ENCODE results near the gene SFI1.

DNA sequence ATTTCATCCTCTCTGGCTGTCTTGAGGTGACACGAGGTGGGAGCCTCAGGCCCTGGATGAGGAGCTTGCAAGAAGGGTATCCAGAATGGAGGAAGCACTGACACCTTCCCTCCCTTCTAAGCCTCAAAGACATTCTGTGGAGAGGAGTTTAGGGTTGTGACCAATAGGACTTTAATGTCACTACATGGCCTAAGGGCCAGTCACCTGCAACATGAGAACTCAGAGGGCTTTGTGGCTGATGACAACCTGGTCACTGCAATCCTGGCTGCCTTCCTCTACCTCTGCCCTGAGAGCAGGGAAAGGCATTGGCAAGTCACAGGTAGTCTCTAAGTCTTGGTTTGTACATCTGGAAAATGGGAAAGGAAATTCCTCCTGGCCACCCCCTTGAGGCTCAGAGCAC is 132.0 kb downstream of the SFI1 start:
- TF ChIP-seq JUND (IDR thresholded peaks at IDR 0.05; ENCODE audit: low read length) (no peak), TEAD4 (IDR thresholded peaks at IDR 0.05; ENCODE audit: low read depth, low read length) (no peak), NRF1 (IDR thresholded peaks at IDR 0.05; ENCODE audit: low read depth, low read length) (no peak), RAD21 (IDR thresholded peaks at IDR 0.05 in 1 of 2, conservative IDR thresholded peaks at IDR 0.05 in 1 of 2; ENCODE audit: low read depth in 2 of 2, low read length in 2 of 2) (no peak)
- TF ChIP-seq, protein P1, sequence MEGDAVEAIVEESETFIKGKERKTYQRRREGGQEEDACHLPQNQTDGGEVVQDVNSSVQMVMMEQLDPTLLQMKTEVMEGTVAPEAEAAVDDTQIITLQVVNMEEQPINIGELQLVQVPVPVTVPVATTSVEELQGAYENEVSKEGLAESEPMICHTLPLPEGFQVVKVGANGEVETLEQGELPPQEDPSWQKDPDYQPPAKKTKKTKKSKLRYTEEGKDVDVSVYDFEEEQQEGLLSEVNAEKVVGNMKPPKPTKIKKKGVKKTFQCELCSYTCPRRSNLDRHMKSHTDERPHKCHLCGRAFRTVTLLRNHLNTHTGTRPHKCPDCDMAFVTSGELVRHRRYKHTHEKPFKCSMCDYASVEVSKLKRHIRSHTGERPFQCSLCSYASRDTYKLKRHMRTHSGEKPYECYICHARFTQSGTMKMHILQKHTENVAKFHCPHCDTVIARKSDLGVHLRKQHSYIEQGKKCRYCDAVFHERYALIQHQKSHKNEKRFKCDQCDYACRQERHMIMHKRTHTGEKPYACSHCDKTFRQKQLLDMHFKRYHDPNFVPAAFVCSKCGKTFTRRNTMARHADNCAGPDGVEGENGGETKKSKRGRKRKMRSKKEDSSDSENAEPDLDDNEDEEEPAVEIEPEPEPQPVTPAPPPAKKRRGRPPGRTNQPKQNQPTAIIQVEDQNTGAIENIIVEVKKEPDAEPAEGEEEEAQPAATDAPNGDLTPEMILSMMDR (IDR thresholded peaks at IDR 0.05; ENCODE audit: control extremely low read depth in 1 of 3, insufficient read depth in 1 of 3, low read depth in 1 of 3, low read length in 3 of 3): no peak
